CD4-positive, alpha-beta T cell (primary cell): Measurements from ENCODE around the gene MPV17. TPM values are rescaled to one million over a fixed set of nuclear protein-coding genes. Genes with fewer than 3 reads are reported as not detected.
A peak's percentile ranks its signal among the peaks of the same experiment; 100 is the strongest.

Experiments used
- ATAC-seq: fragments of 200-7000 bp; cut with Tn5 transposase; one replicate; pipeline ENCODE4 v1.10.0; 2022; ENCODE audit warnings: mild to moderate bottlenecking; ENCODE audit not compliant: poor library complexity
- CTCF ChIA-PET: fragments of 350-600 bp; sonication (Branson Sonifier 250); formaldehyde crosslinking; loops from one replicate; lab custom pipeline; 2021; ENCODE audit warnings: antibody characterized with exemption, inconsistent platforms; lab: Charles Lee
- POLR2A ChIA-PET: fragments of 350-600 bp; sonication (Branson Sonifier 250); formaldehyde crosslinking; loops from one replicate; lab custom pipeline; 2021; ENCODE audit warnings: antibody characterized with exemption, inconsistent platforms; lab: Charles Lee
- DNase-seq, 14 experiments: peaks; one replicate each; pipeline ENCODE4 v3.0.0-alpha.2; 2013 to 2020; ENCODE audit warnings: mixed read lengths in 2 of 14
- H3K27ac ChIP-seq, 2 donors: one replicate each; pipeline versions ENCODE4 v1.5.1 to v1.7.0; 2013; ENCODE audit warnings: low read length in 2 of 2, low read depth in 1 of 2, mild to moderate bottlenecking in 1 of 2
- H3K27me3 ChIP-seq, 2 experiments: 1 replicate in 1 of 2; 2 replicates in 1 of 2; pipeline versions ENCODE4 v1.6.1 to v1.7.0; 2013; ENCODE audit warnings: low read length in 2 of 2, control low read depth in 1 of 2, mild to moderate bottlenecking in 1 of 2, moderate library complexity in 1 of 2; ENCODE audit not compliant: insufficient read depth in 2 of 2, control insufficient read depth in 1 of 2
- H3K36me3 ChIP-seq: one replicate; pipeline ENCODE4 v1.6.1; 2013; ENCODE audit warnings: low read length, control low read depth; ENCODE audit not compliant: insufficient read depth
- H3K4me1 ChIP-seq: one replicate; pipeline ENCODE4 v1.6.1; 2013; ENCODE audit warnings: low read length, control low read depth; ENCODE audit not compliant: insufficient read depth
- H3K4me3 ChIP-seq: one replicate; pipeline ENCODE4 v1.5.1; 2013; ENCODE audit warnings: mild to moderate bottlenecking, low read length, moderate library complexity
- H3K9me3 ChIP-seq, 2 experiments: 1 replicate in 1 of 2; 2 replicates in 1 of 2; pipeline versions ENCODE4 v1.6.1 to v1.7.0; 2013; ENCODE audit warnings: low read length in 2 of 2, mild to moderate bottlenecking in 2 of 2, control low read depth in 1 of 2, moderate library complexity in 1 of 2; ENCODE audit not compliant: control insufficient read depth in 1 of 2, insufficient read depth in 1 of 2
- H3K27ac Mint-ChIP-seq: one replicate; pipeline ENCODE4 v1.8.0; 2020; ENCODE audit warnings: mixed read lengths
- H3K27me3 Mint-ChIP-seq: one replicate; pipeline ENCODE4 v1.8.0; 2021; ENCODE audit warnings: mixed read lengths
- H3K36me3 Mint-ChIP-seq: one replicate; pipeline ENCODE4 v1.8.0; 2021; ENCODE audit warnings: low read depth, mixed read lengths
- H3K4me1 Mint-ChIP-seq: one replicate; pipeline ENCODE4 v1.8.0; 2021; ENCODE audit warnings: low read depth, mixed read lengths
- H3K4me3 Mint-ChIP-seq: one replicate; pipeline ENCODE4 v1.8.0; 2020; ENCODE audit warnings: mild to moderate bottlenecking, mixed read lengths
- H3K9me3 Mint-ChIP-seq: one replicate; pipeline ENCODE4 v1.8.0; 2020; ENCODE audit warnings: mixed read lengths
- CTCF ChIP-seq: fragments of 200-600 bp; IDR thresholded peaks from one replicate; pipeline ENCODE4 v1.8.0; 2022; ENCODE audit warnings: antibody characterized with exemption, mild to moderate bottlenecking
- intact Hi-C, 2 experiments: fragments of 100-400 bp; cut with DNase I in 1 of 2; cut with micrococcal nuclease in 1 of 2; formaldehyde crosslinking; loops; one replicate each; pipeline versions ENCODE4 v1.15.1 to v1.9.0; 2023 to 2025; cut with DNase I, micrococcal nuclease
- total RNA-seq, 174 experiments: library from RNA in 2 of 174; stranded (reverse) in 2 of 174; gene quantifications; one replicate each; pipeline ENCODE4 v1.2.3 and lab custom pipeline; 2021 to 2026

Gene MPV17
- total RNA-seq, 2 experiments from 2014 or later, result 29.3 to 31.0 TPM

GRCh38 chr2:27362678-27363420, 40.0 kb upstream of the MPV17 start:
- Histone ChIP-seq H3K9me3 (no peaks in the 10 kb centered on the region), H3K27me3 (no peaks in the 10 kb centered on the region), H3K36me3 (peaks cover 36% of the 10 kb centered on the region), H3K4me3 (no peak overlapping the region), H3K27ac (no peak overlapping the region), H3K4me1 (peaks cover 6% of the 10 kb centered on the region)
- Mint-ChIP-seq H3K36me3 (peaks cover 36% of the 10 kb centered on the region), H3K27me3 (no peaks in the 10 kb centered on the region), H3K4me1 (peaks cover 8% of the 10 kb centered on the region), H3K4me3 (no peak overlapping the region), H3K27ac (no peak overlapping the region), H3K9me3 (no peaks in the 10 kb centered on the region)
- no peak for DNase-seq
- ChIA-PET POLR2A (interaction anchor here (1.0 kb wide), 2 partner anchors 17 to 40 kb away, joined by 3 read pairs; partner anchors contain the start of gene ZNF513), CTCF (no interaction called here)
- TF ChIP-seq CTCF, result no peak
- no peak for ATAC-seq
- intact Hi-C loops, result loop anchor here in 1 of 2 experiments (10.0 kb wide), 1 partner anchor 262 kb away; the partner anchor contains the start of genes CCDC121 and GPN1

DNA sequence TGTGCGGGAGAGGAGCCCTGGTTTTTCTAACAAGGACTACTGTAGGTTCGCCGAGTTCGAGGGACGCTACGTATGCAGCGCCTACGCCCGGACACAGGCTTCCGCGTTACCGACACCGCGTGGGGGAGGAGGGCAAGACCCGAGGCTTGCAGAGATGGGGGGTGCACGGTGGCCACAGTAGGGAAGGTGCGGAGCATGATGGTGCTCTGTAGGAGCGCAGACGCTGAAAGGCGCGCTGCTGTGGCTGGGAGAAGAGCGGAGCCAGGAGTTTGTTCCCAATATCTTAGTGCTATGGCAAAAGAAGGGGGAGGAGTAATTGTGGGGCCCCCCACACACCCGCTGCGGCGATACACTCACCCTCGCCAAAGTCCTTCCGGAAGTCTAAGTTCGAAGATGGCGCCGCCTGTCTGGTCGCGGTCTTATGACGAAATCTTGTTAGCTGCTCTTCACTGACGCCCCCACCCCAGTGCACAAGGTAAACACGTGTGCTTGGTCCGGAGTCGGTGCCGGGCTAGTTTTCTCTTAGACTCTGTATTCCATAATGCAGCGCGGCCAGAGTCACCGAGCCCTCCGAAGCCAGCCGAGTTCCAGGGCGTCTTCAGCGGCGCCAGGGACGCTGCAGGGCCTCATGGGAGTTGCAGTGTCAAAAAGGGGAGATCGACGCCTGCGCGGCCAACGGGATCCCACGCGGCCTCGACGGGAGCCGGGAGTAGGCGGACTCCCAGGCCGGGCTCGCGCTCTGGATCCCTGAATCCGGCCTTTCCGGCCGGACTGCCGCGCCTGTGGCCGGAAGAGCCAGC, 33.7 kb upstream of the MPV17 start, which contains the start of gene GTF3C2:
Gene GTF3C2 (minus strand): TSS at position 383 of the 800 bp plus-strand sequence. CDS start 13,210 bp downstream, outside the sequence.
- Histone ChIP-seq H3K27me3 (no peaks in the 10 kb centered on the region), H3K9me3 (no peaks in the 10 kb centered on the region), H3K36me3 (no peaks in the 10 kb centered on the region), H3K4me1 (peaks cover 44% of the 10 kb centered on the region), H3K4me3 (peak within 1 kb of the TSS; percentile 86), H3K27ac (peak within 1 kb of the TSS; percentile 87 to 89)
- H3K9me3 Mint-ChIP-seq, result no peaks in the 10 kb centered on the region
- H3K27me3 Mint-ChIP-seq, result no peaks in the 10 kb centered on the region
- H3K4me1 Mint-ChIP-seq, result peaks cover 56% of the 10 kb centered on the region
- H3K36me3 Mint-ChIP-seq, result peaks cover 26% of the 10 kb centered on the region
- TF ChIP-seq CTCF, result no peak
- ChIA-PET POLR2A (interaction anchor here (0.7 to 2.9 kb wide), 12 partner anchors 8 to 323 kb away, joined by 3 to 45 read pairs (median 5); partner anchors contain the start of genes CCDC121, EIF2B4, GPN1 and MPV17), CTCF (interaction anchor here (0.6 to 1.5 kb wide), 5 partner anchors 11 to 1515 kb away, joined by 3 to 4 read pairs (median 3); no protein-coding TSS in a partner anchor)
- ATAC-seq, result peak; percentile 78
- H3K4me3 Mint-ChIP-seq, result peak within 1 kb of the TSS; percentile 96
- peak; percentile 82 to 97 (median 88) for DNase-seq
- intact Hi-C loops, result loop anchor here (1.0 to 5.0 kb wide), 6 partner anchors 14 to 1036 kb away; partner anchors contain the start of genes EIF2B4 (in 2 of the 2), MPV17 (in 2 of the 2), SNX17 (in 2 of the 2) and FOSL2 (in 1 of the 2)
- peak within 1 kb of the TSS; percentile 99 for H3K27ac Mint-ChIP-seq

GRCh38 chr2:27356056-27356381, 33.1 kb upstream of the MPV17 start:
- H3K27ac ChIP-seq, result peak overlapping the region; percentile 87 to 89
- no peak for TF ChIP-seq CTCF
- H3K36me3 ChIP-seq, result no peaks in the 10 kb centered on the region
- DNase-seq (peak in 2 of 14 experiments; percentile 18 to 27), ATAC-seq (peak; percentile 8)
- no peaks in the 10 kb centered on the region for H3K27me3 ChIP-seq
- POLR2A ChIA-PET, result interaction anchor here (0.7 to 2.9 kb wide), 10 partner anchors 9 to 305 kb away, joined by 3 to 45 read pairs (median 6); partner anchors contain the start of genes CCDC121, EIF2B4, GPN1 and MPV17
- Mint-ChIP-seq H3K27me3 (no peaks in the 10 kb centered on the region), H3K4me3 (peak overlapping the region; percentile 96), H3K4me1 (peaks cover 60% of the 10 kb centered on the region), H3K27ac (peak overlapping the region; percentile 99), H3K9me3 (no peaks in the 10 kb centered on the region), H3K36me3 (peaks cover 26% of the 10 kb centered on the region)
- peak overlapping the region; percentile 86 for H3K4me3 ChIP-seq
- H3K9me3 ChIP-seq, result no peaks in the 10 kb centered on the region
- CTCF ChIA-PET, result interaction anchor here (0.6 to 1.5 kb wide), 4 partner anchors 12 to 1514 kb away, joined by 3 to 4 read pairs (median 3); no protein-coding TSS in a partner anchor
- intact Hi-C loops, result loop anchor here (1.0 to 5.0 kb wide), 6 partner anchors 14 to 1036 kb away; partner anchors contain the start of genes EIF2B4 (in 2 of the 2), MPV17 (in 2 of the 2), SNX17 (in 2 of the 2) and FOSL2 (in 1 of the 2)
- H3K4me1 ChIP-seq, result peaks cover 50% of the 10 kb centered on the region
